Measurements from ENCODE around the gene LAMA3.

Gene LAMA3

GRCh38 chr18:23921716-23922285 is 232.5 kb downstream of the LAMA3 start:
- Histone ChIP-seq H3K36me3 (peaks cover 4% of the 10 kb centered on the region; the same call in 1 of the 2 replicates), H3K27me3 (ENCODE audit: insufficient read depth, low read depth, severe bottlenecking) (no peaks in the 10 kb centered on the region), H3K4me3 (ENCODE audit: low read depth, low read length) (no peak overlapping the region), H3K9me3 (ENCODE audit: severe bottlenecking) (no peaks in the 10 kb centered on the region), H3K27ac (no peak overlapping the region)
- TF ChIP-seq, protein P1, sequence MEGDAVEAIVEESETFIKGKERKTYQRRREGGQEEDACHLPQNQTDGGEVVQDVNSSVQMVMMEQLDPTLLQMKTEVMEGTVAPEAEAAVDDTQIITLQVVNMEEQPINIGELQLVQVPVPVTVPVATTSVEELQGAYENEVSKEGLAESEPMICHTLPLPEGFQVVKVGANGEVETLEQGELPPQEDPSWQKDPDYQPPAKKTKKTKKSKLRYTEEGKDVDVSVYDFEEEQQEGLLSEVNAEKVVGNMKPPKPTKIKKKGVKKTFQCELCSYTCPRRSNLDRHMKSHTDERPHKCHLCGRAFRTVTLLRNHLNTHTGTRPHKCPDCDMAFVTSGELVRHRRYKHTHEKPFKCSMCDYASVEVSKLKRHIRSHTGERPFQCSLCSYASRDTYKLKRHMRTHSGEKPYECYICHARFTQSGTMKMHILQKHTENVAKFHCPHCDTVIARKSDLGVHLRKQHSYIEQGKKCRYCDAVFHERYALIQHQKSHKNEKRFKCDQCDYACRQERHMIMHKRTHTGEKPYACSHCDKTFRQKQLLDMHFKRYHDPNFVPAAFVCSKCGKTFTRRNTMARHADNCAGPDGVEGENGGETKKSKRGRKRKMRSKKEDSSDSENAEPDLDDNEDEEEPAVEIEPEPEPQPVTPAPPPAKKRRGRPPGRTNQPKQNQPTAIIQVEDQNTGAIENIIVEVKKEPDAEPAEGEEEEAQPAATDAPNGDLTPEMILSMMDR (IDR thresholded peaks at IDR 0.05; ENCODE audit: low read depth, low read length): no peak
- no peak for DNase-seq

- no peaks in the 10 kb centered on the region for H3K36me3 ChIP-seq
These were observed 233.7 kb downstream of the LAMA3 start for GRCh38 chr18:23922939-23923338.

GRCh38 chr18:23924813-23925212 is 235.6 kb downstream of the LAMA3 start:
- TF ChIP-seq, protein P1 (IDR thresholded peaks at IDR 0.05; ENCODE audit: low read depth, low read length): no peak
- no peak overlapping the region for H3K4me3 ChIP-seq (ENCODE audit: low read depth, low read length)
- no peaks in the 10 kb centered on the region for H3K36me3 ChIP-seq
- no peaks in the 10 kb centered on the region for H3K9me3 ChIP-seq (ENCODE audit: severe bottlenecking)
- DNase-seq: no peak
- H3K27me3 ChIP-seq (ENCODE audit: insufficient read depth, low read depth, severe bottlenecking): no peaks in the 10 kb centered on the region
- no peak overlapping the region for H3K27ac ChIP-seq

More at GRCh38 chr18:23922939-23923338, 233.7 kb downstream of the LAMA3 start:
- Histone ChIP-seq H3K27me3 (ENCODE audit: insufficient read depth, low read depth, severe bottlenecking) (no peaks in the 10 kb centered on the region), H3K9me3 (ENCODE audit: severe bottlenecking) (no peaks in the 10 kb centered on the region), H3K27ac (no peak overlapping the region), H3K4me3 (ENCODE audit: low read depth, low read length) (no peak overlapping the region)
- no peak for DNase-seq
- TF ChIP-seq, protein P1 (IDR thresholded peaks at IDR 0.05; ENCODE audit: low read depth, low read length): no peak

DNA sequence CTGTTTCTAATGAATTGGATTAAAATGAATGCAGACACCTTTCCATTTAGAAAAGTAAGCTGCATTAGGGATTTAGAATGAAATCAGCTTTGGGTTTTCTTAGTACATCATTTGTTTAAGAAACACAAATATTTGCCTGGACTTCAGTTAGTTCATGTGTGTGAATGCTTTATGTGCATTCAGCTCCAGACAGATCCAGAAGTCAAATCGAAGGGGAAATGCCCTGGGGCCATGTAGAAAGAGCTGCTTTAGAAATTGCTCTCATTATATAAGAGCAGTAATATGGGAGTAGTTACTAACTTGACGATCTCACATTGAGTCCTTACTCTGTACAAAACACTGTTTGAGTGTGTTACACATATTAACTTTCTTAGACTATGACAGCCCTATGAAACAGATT is 237.3 kb downstream of the LAMA3 start:
- Histone ChIP-seq H3K27me3 (ENCODE audit: insufficient read depth, low read depth, severe bottlenecking) (no peaks in the 10 kb centered on the region), H3K36me3 (no peaks in the 10 kb centered on the region), H3K4me3 (ENCODE audit: low read depth, low read length) (no peak overlapping the region), H3K9me3 (ENCODE audit: severe bottlenecking) (no peaks in the 10 kb centered on the region), H3K27ac (no peak overlapping the region; the same call in 1 of the 2 replicates)
- TF ChIP-seq, protein P1 (IDR thresholded peaks at IDR 0.05; ENCODE audit: low read depth, low read length): no peak
- DNase-seq: no peak

DNA sequence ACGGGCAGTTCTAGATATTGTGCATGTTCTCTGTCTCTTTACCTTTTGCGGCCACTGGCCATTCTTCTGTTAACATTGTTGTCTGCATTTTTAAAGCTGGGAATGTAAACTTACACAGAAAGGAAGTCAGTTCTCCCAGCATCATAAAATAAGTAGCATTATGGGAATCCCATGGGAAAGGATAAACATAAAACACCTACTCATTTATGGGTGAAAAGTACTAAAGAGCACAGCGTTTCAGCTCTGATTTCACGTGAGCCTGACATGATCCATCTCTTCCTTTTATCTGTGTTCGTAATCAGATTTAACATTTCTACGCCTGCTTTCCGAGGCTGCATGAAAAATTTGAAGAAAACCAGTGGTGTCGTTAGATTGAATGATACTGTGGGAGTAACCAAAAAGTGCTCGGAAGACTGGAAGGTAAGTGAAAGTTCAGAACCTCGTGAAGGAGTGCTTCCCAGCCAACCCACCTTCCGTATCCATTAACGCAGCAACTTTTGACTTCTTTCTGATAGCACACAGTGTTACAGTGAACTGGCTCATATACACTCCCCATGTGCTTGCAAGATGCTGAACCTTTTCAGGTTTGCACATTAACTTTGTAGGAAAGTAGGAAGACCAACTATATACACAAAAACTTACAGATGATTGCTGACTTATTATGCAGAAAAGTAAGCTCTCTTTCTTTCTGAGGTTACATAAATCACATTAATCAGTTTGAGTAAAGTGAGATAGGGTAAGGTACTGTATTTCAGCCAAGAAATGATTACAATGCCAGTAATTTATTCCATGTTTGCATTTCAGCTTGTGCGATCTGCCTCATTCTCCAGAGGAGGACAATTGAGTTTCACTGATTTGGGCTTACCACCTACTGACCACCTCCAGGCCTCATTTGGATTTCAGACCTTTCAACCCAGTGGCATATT is 238.8 kb downstream of the LAMA3 start:
- TF ChIP-seq, protein P1 (IDR thresholded peaks at IDR 0.05; ENCODE audit: low read depth, low read length): no peak

More for the DNA sequence above, 238.8 kb downstream of the LAMA3 start:
- H3K36me3 ChIP-seq: peaks cover 10% of the 10 kb centered on the region
- no peaks in the 10 kb centered on the region for H3K9me3 ChIP-seq (ENCODE audit: severe bottlenecking)
- no peak overlapping the region for H3K27ac ChIP-seq
- no peak for DNase-seq
- no peak overlapping the region for H3K4me3 ChIP-seq (ENCODE audit: low read depth, low read length)
- H3K27me3 ChIP-seq (ENCODE audit: insufficient read depth, low read depth, severe bottlenecking): no peaks in the 10 kb centered on the region

All from WERI-Rb-1 (cell line).